HG02623 (cell line): Measurements from ENCODE around the gene WTAP.
"Not testable (repeated sequence)": the region's sequence is repeated elsewhere in the genome, so short reads cannot be mapped to it uniquely, and the experiment has no call there.

Experiments used
- ATAC-seq: cut with Tn5 transposase; IDR thresholded peaks from one replicate; pipeline ENCODE4 v1.9.1; 2021; ENCODE audit warnings: moderate library complexity; ENCODE audit not compliant: unreplicated experiment

Gene WTAP

GRCh38 chr6:159726918-159727716 is at the start of gene WTAP:
WTAP (plus strand) TSS chr6:159727506; CDS start chr6:159736266, 8,760 bp downstream.
- ATAC-seq = peak; percentile 67

GRCh38 chr6:159677506-159678165 is 49.7 kb upstream of the WTAP start:
- no peak for ATAC-seq

- ATAC-seq = no peak
These were observed 48.7 kb upstream of the WTAP start for GRCh38 chr6:159678574-159678973.

- ATAC-seq = no peak
These were observed 47.9 kb upstream of the WTAP start for GRCh38 chr6:159679091-159680077.

- ATAC-seq = no peak
These were observed 47.2 kb upstream of the WTAP start for GRCh38 chr6:159680104-159680503.

- no peak for ATAC-seq
These were observed 46.0 kb upstream of the WTAP start for GRCh38 chr6:159681191-159681880.

- no peak for ATAC-seq
These were observed 45.0 kb upstream of the WTAP start for GRCh38 chr6:159682295-159682694.

- ATAC-seq = no peak
These were observed 44.5 kb upstream of the WTAP start for GRCh38 chr6:159682810-159683209.

- ATAC-seq = no peak
These were observed 43.3 kb upstream of the WTAP start for GRCh38 chr6:159684013-159684304.

GRCh38 chr6:159686040-159686439 is 41.3 kb upstream of the WTAP start:
- no peak for ATAC-seq

- ATAC-seq = no peak
These were observed 40.6 kb upstream of the WTAP start for GRCh38 chr6:159686703-159687102.

GRCh38 chr6:159687341-159687740 is 40.0 kb upstream of the WTAP start:
- ATAC-seq = no peak

GRCh38 chr6:159688266-159688905 is 38.9 kb upstream of the WTAP start:
- ATAC-seq = no peak

- ATAC-seq = no peak
These were observed 38.3 kb upstream of the WTAP start for GRCh38 chr6:159689001-159689400.

GRCh38 chr6:159690135-159690534 is 37.2 kb upstream of the WTAP start:
- ATAC-seq = not testable (repeated sequence)

- ATAC-seq = no peak
These were observed 36.0 kb upstream of the WTAP start for GRCh38 chr6:159691133-159691962.

- no peak for ATAC-seq
These were observed 35.4 kb upstream of the WTAP start for GRCh38 chr6:159691963-159692287.

GRCh38 chr6:159692303-159693127 is 34.8 kb upstream of the WTAP start:
- peak; percentile 31 for ATAC-seq
